SK-N-SH (cell line): ENCODE results near the gene EP400. TPM values are rescaled to one million over a fixed set of nuclear protein-coding genes. Genes with fewer than 3 reads are reported as not detected.

Experiments
- CTCF ChIA-PET: fragments of 300-600, 350-600 bp; formaldehyde crosslinking; extraction: SDS; loops from one replicate; lab custom pipeline; 2021; lab: Yijun Ruan, JAX
- POLR2A ChIA-PET: fragments of 350-600 bp; sonication (Branson Sonifier 250); formaldehyde crosslinking; extraction: SDS; loops from one replicate; lab custom pipeline; 2020; ENCODE audit warnings: antibody characterized with exemption, inconsistent platforms; lab: Yijun Ruan, JAX
- DNase-seq: peaks from one replicate; pipeline ENCODE4 v3.0.0; 2012
- H2AFZ ChIP-seq: fragments of 200-600 bp; sonication (generic); 2 replicates; pipeline ENCODE4 v1.8.1; 2016; ENCODE audit warnings: antibody characterized with exemption, mild to moderate bottlenecking, low read depth
- H3F3A ChIP-seq: fragments of 200-600 bp; sonication (generic); replicated peaks from 2 replicates; pipeline ENCODE3; 2016; ENCODE audit warnings: antibody characterized with exemption, mild to moderate bottlenecking; ENCODE audit not compliant: insufficient read depth
- H3K27ac ChIP-seq, 2 experiments: fragments of 200-500 bp in 1 of 2; fragments of 200-600 bp in 1 of 2; sonication (Bioruptor generic) in 1 of 2; sonication (generic), shearing (Covaris generic) in 1 of 2; 2 replicates each; pipeline versions ENCODE4 v1.5.1 to v1.6.1; 2014 to 2016; ENCODE audit warnings: low read depth in 2 of 2, inconsistent platforms in 1 of 2, low read length in 1 of 2, mild to moderate bottlenecking in 1 of 2, mixed read lengths in 1 of 2
- H3K27me3 ChIP-seq: fragments of 200-600 bp; sonication (generic), shearing (Covaris generic); 2 replicates; pipeline ENCODE4 v1.6.1; 2016; ENCODE audit warnings: mixed run types; ENCODE audit not compliant: insufficient read depth
- H3K36me3 ChIP-seq, 2 experiments: fragments of 200-500 bp in 1 of 2; fragments of 200-600 bp in 1 of 2; sonication (Bioruptor generic) in 1 of 2; sonication (generic) in 1 of 2; replicated peaks in 1 of 2; 2 replicates each; pipeline versions ENCODE3 to v1.5.1; 2014 to 2016; ENCODE audit warnings: low read length in 1 of 2, mild to moderate bottlenecking in 1 of 2; ENCODE audit not compliant: insufficient read depth in 2 of 2, control insufficient read depth in 1 of 2
- H3K4me1 ChIP-seq, 2 experiments: fragments of 200-500 bp in 1 of 2; fragments of 200-600 bp in 1 of 2; sonication (Bioruptor generic) in 1 of 2; sonication (generic), shearing (Covaris generic) in 1 of 2; 2 replicates each; pipeline versions ENCODE4 v1.5.1 to v1.6.1; 2014 to 2016; ENCODE audit warnings: low read depth in 1 of 2, low read length in 1 of 2, mixed run types in 1 of 2; ENCODE audit not compliant: insufficient read depth in 2 of 2, control insufficient read depth in 1 of 2
- H3K4me2 ChIP-seq: fragments of 200-600 bp; sonication (generic), shearing (Covaris generic); 2 replicates; pipeline ENCODE4 v1.6.1; 2017; ENCODE audit warnings: mixed run types
- H3K4me3 ChIP-seq, 2 experiments: fragments of 200-500 bp in 1 of 2; fragments of 200-600 bp in 1 of 2; sonication (Bioruptor generic) in 1 of 2; sonication (generic), shearing (Covaris generic) in 1 of 2; 2 replicates each; pipeline versions ENCODE4 v1.5.1 to v1.8.1; 2014 to 2016; ENCODE audit warnings: low read depth in 2 of 2, inconsistent platforms in 1 of 2, low read length in 1 of 2, mild to moderate bottlenecking in 1 of 2, mixed read lengths in 1 of 2, moderate library complexity in 1 of 2
- H3K79me2 ChIP-seq: fragments of 200-600 bp; sonication (generic); 2 replicates; pipeline ENCODE4 v1.8.1; 2017; ENCODE audit warnings: mild to moderate bottlenecking; ENCODE audit not compliant: insufficient read depth
- H3K9ac ChIP-seq: fragments of 200-600 bp; sonication (generic); 2 replicates; pipeline ENCODE4 v1.6.1; 2017; ENCODE audit warnings: mixed run types
- H3K9me2 ChIP-seq: fragments of 200-600 bp; sonication (generic); 2 replicates; pipeline ENCODE4 v1.6.1; 2017; ENCODE audit warnings: mixed run types
- H3K9me3 ChIP-seq: fragments of 200-600 bp; sonication (generic); 2 replicates; pipeline ENCODE4 v1.6.1; 2017; ENCODE audit warnings: mixed run types, mild to moderate bottlenecking, moderate library complexity
- H4K20me1 ChIP-seq: fragments of 200-600 bp; sonication (generic); 2 replicates; pipeline ENCODE4 v1.6.1; 2017; ENCODE audit warnings: mild to moderate bottlenecking, mixed run types; ENCODE audit not compliant: insufficient read depth
- CHD2 ChIP-seq: fragments of 150-350 bp; IDR thresholded peaks from 2 replicates; pipeline ENCODE4 v1.6.1; 2018; ENCODE audit warnings: low read length; ENCODE audit not compliant: partially characterized antibody
- CTCF ChIP-seq: fragments of 200-600 bp; sonication (generic); IDR thresholded peaks from 2 replicates; pipeline ENCODE4 v1.6.1; 2017; ENCODE audit warnings: antibody characterized with exemption, mild to moderate bottlenecking, moderate library complexity
- ELF1 ChIP-seq: IDR thresholded peaks from 2 replicates; pipeline ENCODE4 v1.4.0; 2012
- EP300 ChIP-seq, 2 experiments: IDR thresholded peaks; 2 replicates each; pipeline versions ENCODE4 v1.4.0 to v1.6.1; 2012; ENCODE audit warnings: borderline replicate concordance in 1 of 2, low read depth in 1 of 2, low read length in 1 of 2
- GABPA ChIP-seq: IDR thresholded peaks from 2 replicates; pipeline ENCODE4 v1.4.0; 2012; ENCODE audit warnings: low read depth, mild to moderate bottlenecking
- IRF3 ChIP-seq: fragments of 150-350 bp; IDR thresholded peaks from 2 replicates; pipeline ENCODE4 v1.6.1; 2016; ENCODE audit warnings: mild to moderate bottlenecking, low read depth, low read length
- JUND ChIP-seq: IDR thresholded peaks from 2 replicates; pipeline ENCODE4 v1.4.0; 2012
- MAX ChIP-seq: IDR thresholded peaks from 2 replicates; pipeline ENCODE4 v1.4.0; 2012; ENCODE audit warnings: low read depth
- MEF2A ChIP-seq: IDR thresholded peaks from 2 replicates; pipeline ENCODE4 v1.4.0; 2012; ENCODE audit warnings: low read depth, borderline replicate concordance
- POLR2AphosphoS5 ChIP-seq: IDR thresholded peaks from 2 replicates; pipeline ENCODE4 v1.6.1; 2012; ENCODE audit warnings: low read depth, low read length
- RAD21 ChIP-seq: IDR thresholded peaks from 2 replicates; pipeline ENCODE4 v1.6.1; 2012; ENCODE audit warnings: mild to moderate bottlenecking, low read length
- RCOR1 ChIP-seq: fragments of 150-350 bp; IDR thresholded peaks from 2 replicates; pipeline ENCODE4 v1.6.1; 2017; ENCODE audit warnings: antibody characterized with exemption, low read length
- YY1 ChIP-seq: IDR thresholded peaks from 2 replicates; pipeline ENCODE4 v1.4.0; 2012; ENCODE audit warnings: low read depth, mild to moderate bottlenecking
- WGBS: methylation state at CpG from one replicate; pipeline ENCODE4 v1.1.6; 2017; ENCODE audit warnings: low lambda C conversion rate; 5-methylcytosine and 5-hydroxymethylcytosine counted together
- polyA plus RNA-seq, 3 experiments: library from polyadenylated mRNA; depleted of rRNA; stranded (reverse); fragments of >200 nt; gene quantifications; 2 replicates each; pipeline ENCODE4 v1.2.3, GENCODE V29; 2012
- TF ChIP-seq, protein P1 (sequence below): fragments of 150-350 bp; IDR thresholded peaks from 2 replicates; pipeline ENCODE4 v1.6.1; 2017; ENCODE audit warnings: antibody characterized with exemption, low read length, low read depth, borderline replicate concordance
- TF ChIP-seq, protein P2 (sequence below): IDR thresholded peaks from 2 replicates; pipeline ENCODE4 v1.6.1; 2012; ENCODE audit warnings: mild to moderate bottlenecking, low read depth, low read length, moderate library complexity
- TF ChIP-seq, protein P3 (sequence below): IDR thresholded peaks from 2 replicates; pipeline ENCODE4 v1.4.0; 2012; ENCODE audit warnings: low read depth, borderline replicate concordance

Gene EP400
- polyA plus RNA-seq, 1 of the 3 experiments (the other 2 are of a cell fraction) = 7.0 TPM

DNA sequence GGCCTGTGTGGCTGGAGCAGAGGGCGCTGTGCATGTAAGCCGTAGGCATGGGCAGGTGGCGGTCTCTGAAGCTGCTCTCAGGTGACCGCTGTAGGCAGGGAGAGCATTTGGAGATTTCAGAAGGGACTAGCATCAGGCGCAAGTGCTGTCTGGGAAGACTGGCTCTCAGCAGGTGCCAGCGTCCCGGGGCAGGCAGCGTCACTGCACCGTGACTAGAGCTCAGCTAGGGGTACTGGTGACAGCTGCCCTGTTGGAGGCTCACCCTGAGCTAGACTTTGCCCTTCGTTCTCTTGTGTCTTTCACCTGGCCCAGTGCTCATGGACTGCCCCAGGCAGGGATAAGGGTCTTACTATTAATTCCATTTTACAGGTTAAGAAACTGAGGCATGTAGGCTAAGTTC is 115.5 kb downstream of the EP400 start (continued):
- TF ChIP-seq YY1 (no peak), RCOR1 (no peak), JUND (no peak)
- TF ChIP-seq, protein P1, sequence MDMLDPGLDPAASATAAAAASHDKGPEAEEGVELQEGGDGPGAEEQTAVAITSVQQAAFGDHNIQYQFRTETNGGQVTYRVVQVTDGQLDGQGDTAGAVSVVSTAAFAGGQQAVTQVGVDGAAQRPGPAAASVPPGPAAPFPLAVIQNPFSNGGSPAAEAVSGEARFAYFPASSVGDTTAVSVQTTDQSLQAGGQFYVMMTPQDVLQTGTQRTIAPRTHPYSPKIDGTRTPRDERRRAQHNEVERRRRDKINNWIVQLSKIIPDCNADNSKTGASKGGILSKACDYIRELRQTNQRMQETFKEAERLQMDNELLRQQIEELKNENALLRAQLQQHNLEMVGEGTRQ = no peak
- TF ChIP-seq, protein P2, sequence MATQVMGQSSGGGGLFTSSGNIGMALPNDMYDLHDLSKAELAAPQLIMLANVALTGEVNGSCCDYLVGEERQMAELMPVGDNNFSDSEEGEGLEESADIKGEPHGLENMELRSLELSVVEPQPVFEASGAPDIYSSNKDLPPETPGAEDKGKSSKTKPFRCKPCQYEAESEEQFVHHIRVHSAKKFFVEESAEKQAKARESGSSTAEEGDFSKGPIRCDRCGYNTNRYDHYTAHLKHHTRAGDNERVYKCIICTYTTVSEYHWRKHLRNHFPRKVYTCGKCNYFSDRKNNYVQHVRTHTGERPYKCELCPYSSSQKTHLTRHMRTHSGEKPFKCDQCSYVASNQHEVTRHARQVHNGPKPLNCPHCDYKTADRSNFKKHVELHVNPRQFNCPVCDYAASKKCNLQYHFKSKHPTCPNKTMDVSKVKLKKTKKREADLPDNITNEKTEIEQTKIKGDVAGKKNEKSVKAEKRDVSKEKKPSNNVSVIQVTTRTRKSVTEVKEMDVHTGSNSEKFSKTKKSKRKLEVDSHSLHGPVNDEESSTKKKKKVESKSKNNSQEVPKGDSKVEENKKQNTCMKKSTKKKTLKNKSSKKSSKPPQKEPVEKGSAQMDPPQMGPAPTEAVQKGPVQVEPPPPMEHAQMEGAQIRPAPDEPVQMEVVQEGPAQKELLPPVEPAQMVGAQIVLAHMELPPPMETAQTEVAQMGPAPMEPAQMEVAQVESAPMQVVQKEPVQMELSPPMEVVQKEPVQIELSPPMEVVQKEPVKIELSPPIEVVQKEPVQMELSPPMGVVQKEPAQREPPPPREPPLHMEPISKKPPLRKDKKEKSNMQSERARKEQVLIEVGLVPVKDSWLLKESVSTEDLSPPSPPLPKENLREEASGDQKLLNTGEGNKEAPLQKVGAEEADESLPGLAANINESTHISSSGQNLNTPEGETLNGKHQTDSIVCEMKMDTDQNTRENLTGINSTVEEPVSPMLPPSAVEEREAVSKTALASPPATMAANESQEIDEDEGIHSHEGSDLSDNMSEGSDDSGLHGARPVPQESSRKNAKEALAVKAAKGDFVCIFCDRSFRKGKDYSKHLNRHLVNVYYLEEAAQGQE = no peak

GRCh38 chr12:132065609-132066344 is 116.0 kb downstream of the EP400 start:
- ChIA-PET POLR2A (no interaction called here), CTCF (interaction anchor here (0.9 kb wide), 1 partner anchor 13 kb away, joined by 3 read pairs; no protein-coding TSS in a partner anchor)
- Histone ChIP-seq H3K4me1 (no peaks in the 10 kb centered on the region; a peak in 1 of 4 replicates), H3K4me3 (no peak overlapping the region), H3K9me2 (no peaks in the 10 kb centered on the region), H3K27me3 (no peaks in the 10 kb centered on the region), H3F3A (no peaks in the 10 kb centered on the region), H3K9ac (no peak overlapping the region), H3K36me3 (peaks cover 20 to 83% of the 10 kb centered on the region in 2 experiments), H3K4me2 (no peak overlapping the region), H3K79me2 (no peaks in the 10 kb centered on the region), H3K27ac (no peak overlapping the region), H4K20me1 (no peaks in the 10 kb centered on the region), H3K9me3 (no peaks in the 10 kb centered on the region), H2AFZ (no peak overlapping the region)
- 81% methylated on average over 4 of the region's 4 CpGs for WGBS
- DNase-seq = no peak
- TF ChIP-seq, protein P3, sequence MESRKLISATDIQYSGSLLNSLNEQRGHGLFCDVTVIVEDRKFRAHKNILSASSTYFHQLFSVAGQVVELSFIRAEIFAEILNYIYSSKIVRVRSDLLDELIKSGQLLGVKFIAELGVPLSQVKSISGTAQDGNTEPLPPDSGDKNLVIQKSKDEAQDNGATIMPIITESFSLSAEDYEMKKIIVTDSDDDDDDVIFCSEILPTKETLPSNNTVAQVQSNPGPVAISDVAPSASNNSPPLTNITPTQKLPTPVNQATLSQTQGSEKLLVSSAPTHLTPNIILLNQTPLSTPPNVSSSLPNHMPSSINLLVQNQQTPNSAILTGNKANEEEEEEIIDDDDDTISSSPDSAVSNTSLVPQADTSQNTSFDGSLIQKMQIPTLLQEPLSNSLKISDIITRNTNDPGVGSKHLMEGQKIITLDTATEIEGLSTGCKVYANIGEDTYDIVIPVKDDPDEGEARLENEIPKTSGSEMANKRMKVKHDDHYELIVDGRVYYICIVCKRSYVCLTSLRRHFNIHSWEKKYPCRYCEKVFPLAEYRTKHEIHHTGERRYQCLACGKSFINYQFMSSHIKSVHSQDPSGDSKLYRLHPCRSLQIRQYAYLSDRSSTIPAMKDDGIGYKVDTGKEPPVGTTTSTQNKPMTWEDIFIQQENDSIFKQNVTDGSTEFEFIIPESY = no peak
- TF ChIP-seq EP300 (IDR thresholded peaks at IDR 0.05; ENCODE audit: borderline replicate concordance in 1 of 2, low read depth in 1 of 2, low read length in 1 of 2) (no peak), IRF3 (no peak), CHD2 (no peak), GABPA (no peak), MEF2A (no peak), CTCF (no peak), ELF1 (no peak), MAX (no peak), POLR2AphosphoS5 (no peak), RAD21 (no peak)
- TF ChIP-seq, protein P2 = no peak
